ENCODE measurements around the gene OR2S2.
"Not testable (repeated sequence)": the region's sequence is repeated elsewhere in the genome, so short reads cannot be mapped to it uniquely, and the experiment has no call there.

Gene OR2S2

DNA sequence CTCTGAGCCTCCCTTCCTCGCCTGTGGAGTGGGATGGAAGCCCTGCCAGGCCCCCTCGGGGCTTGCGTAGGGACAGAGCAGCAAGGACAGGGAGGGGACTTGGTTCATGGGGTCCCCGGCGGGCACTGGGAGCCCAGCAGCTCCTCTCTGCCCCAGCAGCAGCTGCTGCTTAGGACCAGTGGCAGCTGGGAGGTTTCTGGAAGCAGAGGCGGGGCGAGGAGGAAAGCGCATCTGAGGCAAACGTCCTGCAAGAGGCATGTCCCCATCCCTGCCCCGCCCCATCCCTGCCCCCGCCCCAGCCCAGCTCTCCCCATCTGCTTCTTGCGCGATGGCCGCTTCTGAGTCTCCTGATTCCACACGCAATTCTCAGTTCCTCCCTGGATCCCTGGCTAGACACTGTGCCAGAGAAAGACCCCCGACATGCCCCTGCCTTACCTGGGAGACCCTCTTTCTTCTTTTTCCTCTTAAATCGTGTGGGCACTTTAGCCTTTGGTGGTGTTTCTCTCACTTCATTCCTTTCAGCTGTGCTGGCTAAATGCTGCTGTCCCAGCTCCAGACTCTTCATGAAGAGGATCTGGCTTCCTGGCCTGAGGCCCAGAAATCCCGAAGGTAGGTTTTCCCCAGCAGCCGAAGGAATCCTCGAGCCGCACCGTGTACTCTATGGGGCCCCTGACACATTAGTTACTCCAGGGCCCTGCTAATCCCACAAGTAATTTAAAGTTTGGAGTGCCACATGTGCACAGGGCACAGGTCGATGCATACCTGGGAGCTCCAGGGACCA, 4.4 kb upstream of the OR2S2 start:
- peak; percentile 64 for DNase-seq (ENCODE audit: low spot score)

DNA sequence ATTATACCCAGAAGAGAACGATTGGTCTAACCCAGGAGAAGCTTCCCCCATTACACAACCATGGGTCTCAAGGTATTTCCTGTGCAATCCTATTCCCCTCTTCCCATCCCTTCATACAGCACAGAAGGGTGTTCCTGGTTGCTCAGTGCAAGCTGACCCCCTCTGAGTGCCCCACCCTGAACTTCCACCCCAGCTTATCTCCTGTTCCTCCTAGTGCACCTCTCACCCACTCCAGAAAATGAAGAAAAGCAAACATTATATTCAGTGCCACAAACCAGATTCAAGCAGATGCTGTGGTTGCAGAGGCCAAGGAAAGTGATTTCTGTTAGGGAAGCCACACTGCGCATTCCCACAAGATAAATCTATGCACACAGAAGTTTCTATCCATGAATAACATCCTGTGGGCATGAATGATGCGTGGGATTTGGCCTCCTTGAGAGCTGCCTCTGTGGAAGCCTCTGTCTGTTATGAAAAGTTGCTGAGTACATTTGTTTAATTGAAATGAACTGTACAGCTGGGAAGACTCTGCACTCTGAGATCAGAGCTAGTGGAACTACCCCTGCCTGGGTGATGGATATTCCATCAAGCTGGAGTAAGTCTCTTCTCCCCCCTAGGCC, 2.2 kb upstream of the OR2S2 start:
- DNase-seq (ENCODE audit: low spot score), result no peak

DNA sequence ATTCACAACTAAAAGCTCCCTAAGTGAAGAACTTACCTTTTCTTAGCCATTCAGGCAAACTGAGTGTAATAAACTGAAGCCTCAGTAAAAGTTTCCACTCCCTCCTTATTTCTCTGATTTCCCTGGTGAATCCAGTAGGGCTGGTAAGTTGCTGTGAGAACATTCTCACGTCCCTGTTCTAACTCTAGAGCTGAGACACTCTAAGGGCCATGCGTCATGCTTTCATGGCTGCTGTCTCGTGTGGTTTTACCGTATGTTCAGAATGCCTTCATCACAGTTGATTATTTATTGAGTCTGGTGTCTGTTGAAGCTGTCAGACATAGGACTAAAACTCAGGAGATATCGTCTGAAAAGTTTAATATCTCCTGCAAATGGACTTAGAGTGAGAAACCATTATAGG, 1.3 kb downstream of the OR2S2 start:
- no peak for DNase-seq (ENCODE audit: low spot score)

DNA sequence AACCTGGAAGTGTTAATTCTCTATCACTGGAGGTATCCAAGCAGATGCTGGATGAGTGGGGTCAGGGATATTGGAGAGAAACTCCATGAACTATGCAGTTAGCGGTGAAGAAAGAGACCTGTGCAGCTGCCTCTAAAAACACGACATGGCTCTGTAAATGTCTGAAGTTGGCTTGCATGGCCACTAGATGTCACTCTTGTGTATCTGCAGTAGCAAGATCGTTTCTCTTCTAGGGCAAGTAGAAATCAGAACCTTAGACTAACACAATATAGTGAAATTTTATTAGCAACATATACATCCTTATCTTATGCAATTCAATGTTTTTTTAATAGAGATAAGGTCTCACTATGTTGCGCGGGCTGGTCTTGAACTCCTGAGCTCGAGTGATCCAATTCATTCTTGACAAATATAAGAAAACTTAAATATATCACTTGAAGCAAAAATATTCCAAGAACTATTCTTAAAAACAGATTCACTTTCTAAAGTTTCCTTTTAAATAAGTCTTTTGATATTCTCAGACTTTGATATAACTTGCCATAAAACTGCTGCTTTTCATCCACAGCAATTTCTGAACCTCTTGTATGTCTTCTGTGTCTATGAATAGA, 2.9 kb downstream of the OR2S2 start:
- peak; percentile 72 for DNase-seq (ENCODE audit: low spot score)

DNA sequence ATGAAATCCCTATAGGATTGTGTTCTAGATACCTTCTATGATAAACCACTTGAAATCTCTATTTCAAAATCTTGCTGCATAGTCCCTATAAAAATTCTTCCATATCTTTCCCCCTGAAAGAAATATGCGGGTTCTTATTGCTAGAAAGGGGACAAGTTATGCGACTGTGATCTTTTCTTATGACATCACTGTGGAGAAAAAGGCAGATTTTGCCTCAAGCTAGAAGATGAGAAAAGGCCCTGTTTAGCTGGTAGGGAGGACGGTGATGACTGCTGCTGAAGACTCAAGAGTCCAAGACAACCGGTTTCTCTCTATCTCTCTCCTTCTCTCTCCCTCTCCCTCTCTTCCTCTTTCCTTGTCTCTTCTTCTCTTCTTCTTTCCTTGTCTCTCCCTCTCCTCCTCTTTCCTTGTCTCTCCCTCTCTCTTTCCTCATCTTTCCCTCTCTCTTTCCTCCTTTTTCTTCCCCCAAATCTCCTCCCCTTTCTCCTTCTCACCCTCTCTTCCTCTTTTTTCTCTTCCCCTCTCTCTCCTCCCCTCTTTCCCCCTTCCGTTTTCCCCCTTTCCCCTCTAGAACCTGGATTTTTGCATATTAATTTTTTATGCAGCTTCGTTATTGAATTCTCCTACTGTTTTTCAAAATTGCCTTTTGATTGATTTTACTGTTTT, 5.3 kb downstream of the OR2S2 start:
- no peak for DNase-seq (ENCODE audit: low spot score)

- DNase-seq (ENCODE audit: low spot score), result no peak
Observed at GRCh38 chr9:35951736-35952135, 6.2 kb downstream of the OR2S2 start.

DNA sequence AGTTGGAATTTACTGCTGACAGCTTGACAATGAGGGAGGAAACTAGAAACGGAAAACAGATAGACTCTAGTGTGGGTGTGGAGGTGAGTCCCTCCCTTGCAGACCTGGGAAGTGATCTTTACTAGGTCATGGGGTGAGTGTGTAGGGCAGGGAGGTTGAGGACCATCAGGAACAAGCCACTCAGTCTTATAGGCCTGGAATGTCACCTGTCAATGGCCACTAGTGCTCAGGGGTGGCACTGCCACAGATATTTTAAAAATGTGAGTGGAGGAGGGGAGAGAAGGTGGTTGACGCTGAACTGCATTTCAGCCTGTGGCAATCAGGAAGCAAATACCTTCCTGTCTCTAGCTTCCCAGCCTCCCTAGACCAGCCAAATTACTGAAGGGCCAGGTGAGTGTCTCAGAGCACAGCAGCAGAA, 9.0 kb downstream of the OR2S2 start:
- DNase-seq (ENCODE audit: low spot score), result no peak

- DNase-seq (ENCODE audit: low spot score), result no peak
Observed at GRCh38 chr9:35948451-35948850, 9.5 kb downstream of the OR2S2 start.

DNA sequence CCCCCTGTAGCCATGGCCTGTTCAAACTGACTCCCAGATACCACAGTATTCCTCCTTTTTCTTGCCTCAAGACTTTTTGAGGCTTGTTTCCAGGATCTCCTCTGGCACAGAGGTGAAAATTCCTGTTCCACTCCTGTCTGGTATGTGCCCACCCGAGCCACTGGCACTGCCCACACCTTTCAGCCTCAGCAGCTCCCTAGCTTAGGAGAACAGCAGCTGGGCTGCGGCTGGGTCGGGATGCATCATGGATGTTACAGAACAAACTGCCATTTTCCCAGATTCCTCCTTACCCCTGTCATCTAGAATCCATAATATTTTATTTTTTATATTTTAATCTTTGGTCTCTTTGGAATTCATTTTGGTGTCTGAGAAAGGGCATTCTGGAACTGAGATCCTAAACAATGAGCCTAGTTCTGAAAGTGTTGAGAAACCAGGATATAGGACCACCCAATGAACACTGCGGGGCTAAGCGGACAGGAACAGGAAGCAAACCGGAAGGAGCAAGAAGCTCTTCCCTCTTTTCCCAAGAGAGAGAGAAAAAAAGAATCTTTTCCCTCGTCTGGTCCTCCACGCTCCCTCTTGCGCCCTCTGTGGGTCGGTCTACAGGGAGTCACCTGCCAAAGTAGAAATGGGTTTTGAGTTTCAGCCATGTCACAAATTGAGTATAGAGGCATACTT, 12.5 kb downstream of the OR2S2 start:
- peak; percentile 90 for DNase-seq (ENCODE audit: low spot score)

DNA sequence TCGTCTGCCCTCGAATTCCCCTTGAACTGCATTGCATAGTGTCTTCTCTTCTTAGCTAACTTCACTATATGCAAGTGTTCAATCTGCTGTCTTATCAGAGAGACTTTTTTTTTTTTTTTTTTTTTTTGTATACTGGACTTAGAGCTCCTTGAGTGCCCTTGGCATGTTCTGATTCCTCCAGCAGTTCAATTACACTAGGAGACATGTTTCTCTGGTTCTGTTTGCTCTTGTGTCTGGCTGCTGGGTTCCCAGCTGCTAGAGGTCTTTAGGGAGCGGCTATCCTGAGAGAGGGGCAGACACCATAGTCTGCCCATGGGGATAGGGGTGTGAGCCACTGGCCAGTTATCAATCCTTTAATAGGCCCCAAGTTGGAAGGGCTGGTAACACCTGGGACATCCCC, 13.1 kb downstream of the OR2S2 start:
- no peak for DNase-seq (ENCODE audit: low spot score)

- no peak for DNase-seq (ENCODE audit: low spot score)
Observed at GRCh38 chr9:35944173-35944572, 13.8 kb downstream of the OR2S2 start.

DNA sequence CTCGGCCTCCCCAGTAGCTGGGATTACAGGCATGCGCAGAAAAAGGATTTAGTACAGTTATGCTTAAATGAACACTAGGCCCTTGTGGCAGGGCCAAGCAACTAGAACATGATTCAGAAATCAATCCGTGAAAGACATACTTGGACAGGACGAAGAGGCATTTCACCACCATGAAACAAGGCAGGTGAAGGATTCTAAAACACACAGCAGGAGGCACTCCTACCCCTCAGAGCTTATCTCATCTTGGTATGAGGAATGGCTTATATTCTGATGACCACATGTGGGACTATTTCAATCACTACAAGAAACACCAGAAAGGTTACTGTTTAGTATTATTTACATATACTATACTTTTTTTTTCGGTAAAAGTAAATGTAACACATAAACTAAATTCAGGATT, 15.7 kb downstream of the OR2S2 start:
- no peak for DNase-seq (ENCODE audit: low spot score)

- DNase-seq (ENCODE audit: low spot score), result no peak
Observed at GRCh38 chr9:35940458-35941407, 17.2 kb downstream of the OR2S2 start.

DNA sequence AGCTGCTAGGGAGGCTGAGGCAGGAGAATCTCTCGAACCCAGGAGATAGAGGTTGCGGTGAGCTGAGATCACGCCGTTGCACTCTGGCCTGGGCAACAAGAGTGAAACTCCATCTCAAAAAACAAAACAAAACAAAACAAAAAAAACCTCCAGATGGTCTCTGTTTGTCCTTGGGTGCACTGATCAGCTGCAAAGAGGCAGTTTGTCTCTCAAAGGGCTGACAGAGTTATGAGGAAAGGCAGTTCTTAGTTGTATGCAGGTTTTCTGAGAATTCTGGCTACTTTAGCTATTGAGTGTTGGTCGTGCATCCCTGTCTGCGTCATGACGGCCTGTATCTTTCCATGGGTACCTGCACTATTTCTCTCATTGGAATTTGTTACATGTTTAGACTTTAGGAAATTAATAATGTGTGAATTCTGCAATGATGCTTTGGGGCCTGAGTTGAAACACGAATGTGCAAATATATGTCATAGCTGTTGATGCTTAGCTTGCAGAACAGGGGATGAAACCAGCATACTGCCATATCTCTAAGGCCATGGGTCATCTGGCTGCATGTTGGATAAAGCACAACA, 18.2 kb downstream of the OR2S2 start:
- DNase-seq (ENCODE audit: low spot score), result no peak

DNA sequence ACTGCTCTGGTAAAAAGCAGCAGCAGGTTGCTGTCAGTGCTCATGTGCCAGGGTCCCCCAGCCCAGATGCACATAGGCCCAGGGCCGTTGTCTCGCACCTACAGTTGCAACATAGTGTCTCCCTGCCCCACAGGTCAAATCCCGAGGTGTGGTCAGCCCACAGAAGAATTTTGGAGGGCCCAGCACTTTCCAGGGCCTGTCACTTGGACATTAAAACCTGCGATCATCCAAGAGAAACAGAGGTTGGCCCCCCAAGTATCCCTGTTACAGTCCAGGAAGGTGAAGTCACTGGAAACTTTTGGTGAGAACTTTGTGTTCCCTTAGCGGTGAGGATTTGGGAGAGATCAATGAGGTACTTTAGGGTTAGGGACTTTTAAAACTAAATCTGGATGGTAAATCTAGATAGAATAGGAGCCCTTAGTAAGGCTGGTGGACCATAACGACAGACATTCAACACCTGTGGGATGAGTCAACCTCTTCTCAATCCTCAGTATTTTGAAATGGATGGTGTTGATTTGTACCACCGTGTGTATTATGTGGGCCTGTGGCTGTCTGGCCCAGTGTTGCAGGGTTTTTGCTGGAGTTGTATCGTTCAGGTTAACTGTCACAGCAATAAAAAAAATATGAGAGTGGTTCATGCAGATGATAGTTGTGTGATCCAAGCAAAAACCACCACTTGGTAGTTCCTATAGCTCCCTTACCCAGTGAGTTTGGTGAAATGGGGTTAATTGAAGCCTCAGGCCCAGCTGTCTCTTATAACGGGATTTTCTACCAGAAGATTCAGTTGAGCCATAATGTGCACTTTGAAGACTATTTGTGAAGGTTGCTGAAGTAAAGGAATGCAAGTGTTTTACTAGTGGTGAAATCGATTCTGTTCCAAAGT, 19.2 kb downstream of the OR2S2 start:
- no peak for DNase-seq (ENCODE audit: low spot score)

GRCh38 chr9:35937227-35937626, 20.7 kb downstream of the OR2S2 start:
- DNase-seq (ENCODE audit: low spot score), result no peak

DNA sequence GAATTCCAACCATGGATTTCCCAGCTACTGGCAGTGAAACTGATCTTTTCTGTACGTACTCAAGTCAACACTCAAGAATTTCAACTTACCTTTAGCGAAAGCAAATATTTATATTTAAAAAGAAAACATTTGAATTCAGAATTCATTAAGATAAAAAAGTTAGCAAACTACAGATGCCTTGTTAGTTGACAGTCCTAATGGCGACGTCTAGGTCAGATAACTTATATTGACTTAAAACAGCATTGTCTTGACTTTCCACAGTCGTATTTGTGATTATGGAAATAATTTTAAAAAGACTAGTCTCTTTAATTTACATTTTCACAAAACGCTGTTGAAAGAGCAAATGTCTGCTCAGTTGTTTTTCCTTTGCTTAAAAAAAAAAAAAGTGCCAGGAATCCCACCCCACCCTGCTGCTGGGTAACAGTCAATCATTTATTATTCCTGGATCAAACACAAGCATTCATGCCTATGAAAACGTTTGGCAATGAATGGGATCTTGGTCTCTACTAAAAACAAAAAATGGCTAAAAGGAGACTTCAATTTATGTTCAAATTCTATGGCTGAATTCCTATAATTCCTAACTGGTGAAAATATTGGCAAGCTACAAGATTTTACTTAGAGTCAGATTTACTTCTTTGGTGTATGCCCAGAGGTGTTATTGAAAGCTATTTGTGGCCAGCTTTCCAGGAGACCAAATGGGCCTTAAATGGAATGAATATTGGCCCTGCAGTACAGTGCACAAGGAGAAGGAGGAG, 22.0 kb downstream of the OR2S2 start:
- no peak for DNase-seq (ENCODE audit: low spot score)

DNA sequence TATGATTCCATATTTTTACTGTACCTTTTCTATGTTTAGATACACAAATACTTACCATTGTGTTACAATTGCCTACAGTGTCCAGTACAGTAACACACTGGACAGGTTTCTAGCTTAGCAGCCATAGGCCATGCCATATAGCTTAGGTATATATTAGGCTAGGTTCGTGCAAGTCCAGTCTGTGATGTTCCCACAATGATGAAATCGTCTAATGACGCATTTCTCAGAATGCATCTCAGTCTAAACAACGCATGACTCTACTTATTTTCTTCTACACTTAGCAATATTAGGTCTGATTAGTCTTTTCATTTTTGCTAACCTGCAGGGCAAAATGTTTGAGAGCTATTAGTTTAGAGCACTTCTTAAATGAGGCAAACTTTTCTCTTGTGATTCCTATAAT, 22.7 kb downstream of the OR2S2 start:
- DNase-seq (ENCODE audit: low spot score), result no peak

GRCh38 chr9:35934069-35934468, 23.9 kb downstream of the OR2S2 start:
- DNase-seq (ENCODE audit: low spot score), result not testable (repeated sequence)
